ENCODE measurements around the gene TRAP1.

The TRAP1 gene

GRCh38 chr16:3687792-3688191, 29.5 kb downstream of the TRAP1 start:
- Histone ChIP-seq H3K9me3 (ENCODE audit: low read depth, low read length) (no peaks in the 10 kb centered on the region), H3K36me3 (ENCODE audit: insufficient read depth, low read length) (peaks cover 71% of the 10 kb centered on the region), H3K9ac (ENCODE audit: insufficient read length) (no peak overlapping the region), H3K4me3 (no peak overlapping the region), H3K27ac (no peak overlapping the region; the same call in 1 of the 2 replicates)
- no peak for DNase-seq (ENCODE audit: low read depth, low spot score)
- no peak for TF ChIP-seq FOXP2 (optimal IDR thresholded peaks at IDR 0.05; ENCODE audit: control extremely low read depth, extremely low read length, insufficient read depth)
- no peak for TF ChIP-seq EZH2 (IDR thresholded peaks at IDR 0.05)
- no peak for TF ChIP-seq POLR2AphosphoS5 (IDR thresholded peaks at IDR 0.05; ENCODE audit: borderline replicate concordance, low read depth, low read length)

DNA sequence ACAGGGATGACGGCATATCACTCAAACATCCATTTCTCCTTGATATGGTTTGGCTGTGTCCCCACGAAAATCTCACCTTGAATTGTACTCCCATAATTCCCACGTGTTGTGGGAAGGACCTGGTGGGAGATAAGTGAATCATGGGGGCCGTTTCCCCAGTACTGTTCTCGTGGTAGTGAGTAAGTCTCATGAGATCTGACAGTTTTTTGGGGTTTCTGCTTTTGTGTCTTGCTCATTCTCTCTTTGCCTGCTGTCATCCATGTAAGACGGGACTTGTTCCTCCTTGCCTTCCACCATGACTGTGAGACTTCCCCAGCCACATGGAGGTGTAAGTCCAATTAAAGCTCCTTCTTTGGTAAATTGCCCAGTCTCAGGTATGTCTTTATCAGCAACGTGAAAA, 30.3 kb downstream of the TRAP1 start:
- TF ChIP-seq POLR2AphosphoS5 (IDR thresholded peaks at IDR 0.05; ENCODE audit: borderline replicate concordance, low read depth, low read length): no peak
- no peak for TF ChIP-seq EZH2 (IDR thresholded peaks at IDR 0.05)
- TF ChIP-seq FOXP2 (optimal IDR thresholded peaks at IDR 0.05; ENCODE audit: control extremely low read depth, extremely low read length, insufficient read depth): no peak
- Histone ChIP-seq H3K27ac (no peak overlapping the region), H3K9me3 (ENCODE audit: low read depth, low read length) (no peaks in the 10 kb centered on the region), H3K36me3 (ENCODE audit: insufficient read depth, low read length) (peaks cover 78% of the 10 kb centered on the region), H3K4me3 (no peak overlapping the region), H3K9ac (ENCODE audit: insufficient read length) (no peak overlapping the region)
- no peak for DNase-seq (ENCODE audit: low read depth, low spot score)

DNA sequence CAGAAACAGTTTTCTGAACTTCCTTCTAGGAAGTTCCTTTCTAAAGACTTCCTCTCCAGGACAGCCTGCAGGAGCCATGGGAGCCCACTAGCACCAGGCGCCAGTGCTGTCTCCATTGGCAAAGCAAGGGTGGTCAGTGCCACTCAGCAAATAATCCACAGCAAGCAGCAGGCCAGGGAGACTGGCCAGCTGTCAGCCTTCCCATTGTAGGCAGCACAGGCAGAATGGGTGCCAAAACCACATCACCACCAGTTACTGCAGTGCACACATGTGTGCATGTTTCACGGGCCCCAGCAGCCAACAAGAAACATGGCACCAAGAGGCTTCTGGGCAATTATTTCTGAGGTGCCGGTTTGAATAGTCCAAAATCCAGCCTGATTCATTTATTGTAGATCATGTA, 36.1 kb downstream of the TRAP1 start:
- no peak for DNase-seq (ENCODE audit: low read depth, low spot score)
- peaks cover 90% of the 10 kb centered on the region for H3K36me3 ChIP-seq (ENCODE audit: insufficient read depth, low read length)

DNA sequence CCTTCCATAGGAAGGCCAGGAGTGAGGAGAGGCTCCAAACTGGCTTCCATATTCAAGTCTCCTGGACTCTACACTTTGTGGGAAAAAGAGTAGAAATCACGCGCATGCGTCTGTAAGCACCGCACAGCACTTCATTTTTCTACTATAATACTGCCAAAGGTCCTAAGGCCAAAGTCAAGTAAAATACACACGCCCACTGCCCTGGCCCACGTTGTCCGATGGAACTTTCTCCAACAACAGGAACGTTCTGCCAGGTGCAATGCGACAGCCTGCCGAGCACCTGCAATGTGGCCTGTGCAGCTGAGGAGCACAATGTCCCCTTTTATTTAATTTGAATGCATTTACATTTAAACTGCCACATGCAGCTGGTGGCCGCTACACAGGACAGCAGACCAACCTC, 39.3 kb downstream of the TRAP1 start:
- no peaks in the 10 kb centered on the region for H3K9me3 ChIP-seq (ENCODE audit: low read depth, low read length)

More for the DNA sequence above, 36.1 kb downstream of the TRAP1 start:
- Histone ChIP-seq H3K9ac (ENCODE audit: insufficient read length) (no peak overlapping the region), H3K4me3 (no peak overlapping the region), H3K27ac (no peak overlapping the region), H3K9me3 (ENCODE audit: low read depth, low read length) (no peaks in the 10 kb centered on the region)
- no peak for TF ChIP-seq POLR2AphosphoS5 (IDR thresholded peaks at IDR 0.05; ENCODE audit: borderline replicate concordance, low read depth, low read length)
- no peak for TF ChIP-seq EZH2 (IDR thresholded peaks at IDR 0.05)
- no peak for TF ChIP-seq FOXP2 (optimal IDR thresholded peaks at IDR 0.05; ENCODE audit: control extremely low read depth, extremely low read length, insufficient read depth)

GRCh38 chr16:3675601-3676130, 41.7 kb downstream of the TRAP1 start:
- Histone ChIP-seq H3K9me3 (ENCODE audit: low read depth, low read length) (no peaks in the 10 kb centered on the region), H3K4me3 (no peak overlapping the region), H3K9ac (ENCODE audit: insufficient read length) (no peak overlapping the region), H3K36me3 (ENCODE audit: insufficient read depth, low read length) (peaks cover 87% of the 10 kb centered on the region), H3K27ac (no peak overlapping the region)
- TF ChIP-seq EZH2 (IDR thresholded peaks at IDR 0.05) (no peak), FOXP2 (optimal IDR thresholded peaks at IDR 0.05; ENCODE audit: control extremely low read depth, extremely low read length, insufficient read depth) (no peak), POLR2AphosphoS5 (IDR thresholded peaks at IDR 0.05; ENCODE audit: borderline replicate concordance, low read depth, low read length) (no peak)
- no peak for DNase-seq (ENCODE audit: low read depth, low spot score)

More for the DNA sequence above, 39.3 kb downstream of the TRAP1 start:
- H3K27ac ChIP-seq: no peak overlapping the region
- peaks cover 93% of the 10 kb centered on the region for H3K36me3 ChIP-seq (ENCODE audit: insufficient read depth, low read length)
- no peak overlapping the region for H3K9ac ChIP-seq (ENCODE audit: insufficient read length)
- no peak for TF ChIP-seq FOXP2 (optimal IDR thresholded peaks at IDR 0.05; ENCODE audit: control extremely low read depth, extremely low read length, insufficient read depth)
- TF ChIP-seq POLR2AphosphoS5 (IDR thresholded peaks at IDR 0.05; ENCODE audit: borderline replicate concordance, low read depth, low read length): no peak
- no peak for TF ChIP-seq EZH2 (IDR thresholded peaks at IDR 0.05)
- no peak for DNase-seq (ENCODE audit: low read depth, low spot score)
- H3K4me3 ChIP-seq: no peak overlapping the region

GRCh38 chr16:3674513-3675295, 42.6 kb downstream of the TRAP1 start:
- Histone ChIP-seq H3K4me3 (no peak overlapping the region), H3K27ac (no peak overlapping the region), H3K9me3 (ENCODE audit: low read depth, low read length) (no peaks in the 10 kb centered on the region), H3K9ac (ENCODE audit: insufficient read length) (no peak overlapping the region), H3K36me3 (ENCODE audit: insufficient read depth, low read length) (peaks cover 79% of the 10 kb centered on the region)
- TF ChIP-seq POLR2AphosphoS5 (IDR thresholded peaks at IDR 0.05; ENCODE audit: borderline replicate concordance, low read depth, low read length) (no peak), FOXP2 (optimal IDR thresholded peaks at IDR 0.05; ENCODE audit: control extremely low read depth, extremely low read length, insufficient read depth) (no peak), EZH2 (IDR thresholded peaks at IDR 0.05) (no peak)
- no peak for DNase-seq (ENCODE audit: low read depth, low spot score)

DNA sequence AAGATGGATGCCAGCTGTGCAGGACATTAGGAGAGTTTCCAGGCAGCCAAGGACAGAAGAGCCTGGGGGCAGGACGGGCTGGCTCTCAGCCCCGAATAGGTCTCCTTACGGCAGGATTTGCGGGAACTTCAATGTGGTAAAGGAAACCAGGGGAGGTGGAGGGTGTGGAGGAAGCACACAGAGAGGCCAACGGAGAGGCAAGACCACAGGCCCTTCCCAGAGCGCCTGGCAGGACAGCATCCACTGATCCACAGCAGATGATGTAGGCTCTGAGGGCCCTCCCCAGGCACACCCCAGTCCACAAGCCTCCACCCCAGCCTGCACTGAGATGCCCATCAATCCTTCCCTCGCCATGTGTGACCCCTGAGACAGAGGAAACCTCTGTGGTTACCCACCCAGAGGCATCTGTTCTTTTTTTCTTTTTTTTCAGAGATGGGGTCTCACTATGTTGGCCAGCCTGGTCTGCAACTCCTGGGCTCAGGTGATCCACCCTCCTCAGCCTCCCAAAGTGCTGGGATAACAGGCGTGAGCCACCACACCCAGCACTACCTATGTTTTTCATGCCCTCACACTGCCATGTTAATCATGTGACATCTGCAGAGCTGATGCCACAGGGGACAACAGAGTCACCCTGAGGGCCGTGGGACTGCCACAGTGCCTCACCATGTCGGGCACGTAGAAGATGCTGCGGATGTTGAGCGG, 43.5 kb downstream of the TRAP1 start:
- H3K9ac ChIP-seq (ENCODE audit: insufficient read length): no peak overlapping the region
- no peak overlapping the region for H3K27ac ChIP-seq
- TF ChIP-seq POLR2AphosphoS5 (IDR thresholded peaks at IDR 0.05; ENCODE audit: borderline replicate concordance, low read depth, low read length): no peak
- TF ChIP-seq FOXP2 (optimal IDR thresholded peaks at IDR 0.05; ENCODE audit: control extremely low read depth, extremely low read length, insufficient read depth): no peak
- TF ChIP-seq EZH2 (IDR thresholded peaks at IDR 0.05): no peak
- no peaks in the 10 kb centered on the region for H3K9me3 ChIP-seq (ENCODE audit: low read depth, low read length)
- H3K4me3 ChIP-seq: no peak overlapping the region
- peaks cover 74% of the 10 kb centered on the region for H3K36me3 ChIP-seq (ENCODE audit: insufficient read depth, low read length)
- DNase-seq (ENCODE audit: low read depth, low spot score): no peak

GRCh38 chr16:3673201-3673600, 44.1 kb downstream of the TRAP1 start:
- TF ChIP-seq POLR2AphosphoS5 (IDR thresholded peaks at IDR 0.05; ENCODE audit: borderline replicate concordance, low read depth, low read length): no peak
- no peak for TF ChIP-seq FOXP2 (optimal IDR thresholded peaks at IDR 0.05; ENCODE audit: control extremely low read depth, extremely low read length, insufficient read depth)
- no peak for TF ChIP-seq EZH2 (IDR thresholded peaks at IDR 0.05)
- no peaks in the 10 kb centered on the region for H3K9me3 ChIP-seq (ENCODE audit: low read depth, low read length)
- H3K27ac ChIP-seq: no peak overlapping the region
- no peak for DNase-seq (ENCODE audit: low read depth, low spot score)
- H3K36me3 ChIP-seq (ENCODE audit: insufficient read depth, low read length): peaks cover 76% of the 10 kb centered on the region
- H3K9ac ChIP-seq (ENCODE audit: insufficient read length): no peak overlapping the region
- no peak overlapping the region for H3K4me3 ChIP-seq
